SK-N-SH (cell line): ENCODE results near the gene RBBP8NL. TPM values are rescaled to one million over a fixed set of nuclear protein-coding genes. Genes with fewer than 3 reads are reported as not detected.

Experiments used
- CTCF ChIA-PET: fragments of 300-600, 350-600 bp; formaldehyde crosslinking; extraction: SDS; loops from one replicate; lab custom pipeline; 2021; lab: Yijun Ruan, JAX
- POLR2A ChIA-PET: fragments of 350-600 bp; sonication (Branson Sonifier 250); formaldehyde crosslinking; extraction: SDS; loops from one replicate; lab custom pipeline; 2020; ENCODE audit warnings: antibody characterized with exemption, inconsistent platforms; lab: Yijun Ruan, JAX
- DNase-seq: peaks from one replicate; pipeline ENCODE4 v3.0.0; 2012
- H2AFZ ChIP-seq: fragments of 200-600 bp; sonication (generic); 2 replicates; pipeline ENCODE4 v1.8.1; 2016; ENCODE audit warnings: antibody characterized with exemption, mild to moderate bottlenecking, low read depth
- H3F3A ChIP-seq: fragments of 200-600 bp; sonication (generic); replicated peaks from 2 replicates; pipeline ENCODE3; 2016; ENCODE audit warnings: antibody characterized with exemption, mild to moderate bottlenecking; ENCODE audit not compliant: insufficient read depth
- H3K27ac ChIP-seq, 2 experiments: fragments of 200-500 bp in 1 of 2; fragments of 200-600 bp in 1 of 2; sonication (Bioruptor generic) in 1 of 2; sonication (generic), shearing (Covaris generic) in 1 of 2; 2 replicates each; pipeline versions ENCODE4 v1.5.1 to v1.6.1; 2014 to 2016; ENCODE audit warnings: low read depth in 2 of 2, inconsistent platforms in 1 of 2, low read length in 1 of 2, mild to moderate bottlenecking in 1 of 2, mixed read lengths in 1 of 2
- H3K27me3 ChIP-seq: fragments of 200-600 bp; sonication (generic), shearing (Covaris generic); 2 replicates; pipeline ENCODE4 v1.6.1; 2016; ENCODE audit warnings: mixed run types; ENCODE audit not compliant: insufficient read depth
- H3K36me3 ChIP-seq, 2 experiments: fragments of 200-500 bp in 1 of 2; fragments of 200-600 bp in 1 of 2; sonication (Bioruptor generic) in 1 of 2; sonication (generic) in 1 of 2; replicated peaks in 1 of 2; 2 replicates each; pipeline versions ENCODE3 to v1.5.1; 2014 to 2016; ENCODE audit warnings: low read length in 1 of 2, mild to moderate bottlenecking in 1 of 2; ENCODE audit not compliant: insufficient read depth in 2 of 2, control insufficient read depth in 1 of 2
- H3K4me1 ChIP-seq, 2 experiments: fragments of 200-500 bp in 1 of 2; fragments of 200-600 bp in 1 of 2; sonication (Bioruptor generic) in 1 of 2; sonication (generic), shearing (Covaris generic) in 1 of 2; 2 replicates each; pipeline versions ENCODE4 v1.5.1 to v1.6.1; 2014 to 2016; ENCODE audit warnings: low read depth in 1 of 2, low read length in 1 of 2, mixed run types in 1 of 2; ENCODE audit not compliant: insufficient read depth in 2 of 2, control insufficient read depth in 1 of 2
- H3K4me2 ChIP-seq: fragments of 200-600 bp; sonication (generic), shearing (Covaris generic); 2 replicates; pipeline ENCODE4 v1.6.1; 2017; ENCODE audit warnings: mixed run types
- H3K4me3 ChIP-seq, 2 experiments: fragments of 200-500 bp in 1 of 2; fragments of 200-600 bp in 1 of 2; sonication (Bioruptor generic) in 1 of 2; sonication (generic), shearing (Covaris generic) in 1 of 2; 2 replicates each; pipeline versions ENCODE4 v1.5.1 to v1.8.1; 2014 to 2016; ENCODE audit warnings: low read depth in 2 of 2, inconsistent platforms in 1 of 2, low read length in 1 of 2, mild to moderate bottlenecking in 1 of 2, mixed read lengths in 1 of 2, moderate library complexity in 1 of 2
- H3K79me2 ChIP-seq: fragments of 200-600 bp; sonication (generic); 2 replicates; pipeline ENCODE4 v1.8.1; 2017; ENCODE audit warnings: mild to moderate bottlenecking; ENCODE audit not compliant: insufficient read depth
- H3K9ac ChIP-seq: fragments of 200-600 bp; sonication (generic); 2 replicates; pipeline ENCODE4 v1.6.1; 2017; ENCODE audit warnings: mixed run types
- H3K9me2 ChIP-seq: fragments of 200-600 bp; sonication (generic); 2 replicates; pipeline ENCODE4 v1.6.1; 2017; ENCODE audit warnings: mixed run types
- H3K9me3 ChIP-seq: fragments of 200-600 bp; sonication (generic); 2 replicates; pipeline ENCODE4 v1.6.1; 2017; ENCODE audit warnings: mixed run types, mild to moderate bottlenecking, moderate library complexity
- H4K20me1 ChIP-seq: fragments of 200-600 bp; sonication (generic); 2 replicates; pipeline ENCODE4 v1.6.1; 2017; ENCODE audit warnings: mild to moderate bottlenecking, mixed run types; ENCODE audit not compliant: insufficient read depth
- ELF1 ChIP-seq: IDR thresholded peaks from 2 replicates; pipeline ENCODE4 v1.4.0; 2012
- EP300 ChIP-seq, 2 experiments: IDR thresholded peaks; 2 replicates each; pipeline versions ENCODE4 v1.4.0 to v1.6.1; 2012; ENCODE audit warnings: borderline replicate concordance in 1 of 2, low read depth in 1 of 2, low read length in 1 of 2
- FOSL2 ChIP-seq: IDR thresholded peaks from 2 replicates; pipeline ENCODE4 v1.4.0; 2012; ENCODE audit warnings: low read depth, mild to moderate bottlenecking, moderate library complexity, borderline replicate concordance
- FOXJ3 ChIP-seq: sonication (generic); formaldehyde crosslinking; IDR thresholded peaks from 2 replicates; pipeline ENCODE4 v1.5.1; 2020; ENCODE audit warnings: mild to moderate bottlenecking, missing genetic modification reagents
- FOXM1 ChIP-seq: IDR thresholded peaks from 2 replicates; pipeline ENCODE4 v1.4.0; 2012; ENCODE audit warnings: low read depth, mild to moderate bottlenecking
- GABPA ChIP-seq: IDR thresholded peaks from 2 replicates; pipeline ENCODE4 v1.4.0; 2012; ENCODE audit warnings: low read depth, mild to moderate bottlenecking
- GATA2 ChIP-seq: sonication (generic); formaldehyde crosslinking; IDR thresholded peaks from 2 replicates; pipeline ENCODE4 v1.5.0; 2020; ENCODE audit warnings: mild to moderate bottlenecking, missing genetic modification reagents
- JUND ChIP-seq: IDR thresholded peaks from 2 replicates; pipeline ENCODE4 v1.4.0; 2012
- MEF2A ChIP-seq: IDR thresholded peaks from 2 replicates; pipeline ENCODE4 v1.4.0; 2012; ENCODE audit warnings: low read depth, borderline replicate concordance
- MXI1 ChIP-seq: IDR thresholded peaks from 2 replicates; pipeline ENCODE4 v1.6.1; 2012; ENCODE audit warnings: mild to moderate bottlenecking, low read depth, low read length, improper control_type of control experiment
- POLR2AphosphoS5 ChIP-seq: IDR thresholded peaks from 2 replicates; pipeline ENCODE4 v1.6.1; 2012; ENCODE audit warnings: low read depth, low read length
- RFX5 ChIP-seq: IDR thresholded peaks from 2 replicates; pipeline ENCODE4 v1.6.1; 2012; ENCODE audit warnings: mild to moderate bottlenecking, improper control_type of control experiment, low read length
- SIN3A ChIP-seq: IDR thresholded peaks from 2 replicates; pipeline ENCODE4 v1.6.1; 2012; ENCODE audit warnings: low read depth, mild to moderate bottlenecking, low read length, moderate library complexity, borderline replicate concordance
- TAF1 ChIP-seq: IDR thresholded peaks from 2 replicates; pipeline ENCODE4 v1.6.1; 2012; ENCODE audit warnings: low read depth, mild to moderate bottlenecking, low read length, moderate library complexity, borderline replicate concordance
- WGBS: methylation state at CpG from one replicate; pipeline ENCODE4 v1.1.6; 2017; ENCODE audit warnings: low lambda C conversion rate; 5-methylcytosine and 5-hydroxymethylcytosine counted together
- polyA plus RNA-seq, 3 experiments: library from polyadenylated mRNA; depleted of rRNA; stranded (reverse); fragments of >200 nt; gene quantifications; 2 replicates each; pipeline ENCODE4 v1.2.3, GENCODE V29; 2012
- TF ChIP-seq, protein P1 (sequence below): fragments of 200-600 bp; sonication (generic); IDR thresholded peaks from 2 replicates; pipeline ENCODE4 v1.6.1; 2017; ENCODE audit warnings: antibody characterized with exemption, mild to moderate bottlenecking, moderate library complexity
- TF ChIP-seq, protein P2 (sequence below): IDR thresholded peaks from 2 replicates; pipeline ENCODE4 v1.4.0; 2012; ENCODE audit warnings: low read depth, borderline replicate concordance
- TF ChIP-seq, protein P3 (sequence below): IDR thresholded peaks from 2 replicates; pipeline ENCODE4 v1.4.0; 2012; ENCODE audit warnings: low read depth
- TF ChIP-seq, protein P4 (sequence below): fragments of 150-350 bp; IDR thresholded peaks from 2 replicates; pipeline ENCODE4 v1.6.1; 2017; ENCODE audit warnings: antibody characterized with exemption, low read length, low read depth, borderline replicate concordance
- TF ChIP-seq, protein P5 (sequence below): IDR thresholded peaks from 2 replicates; pipeline ENCODE4; 2012

Gene RBBP8NL
- polyA plus RNA-seq, 1 of the 3 experiments (the other 2 are of a cell fraction): not detected

DNA sequence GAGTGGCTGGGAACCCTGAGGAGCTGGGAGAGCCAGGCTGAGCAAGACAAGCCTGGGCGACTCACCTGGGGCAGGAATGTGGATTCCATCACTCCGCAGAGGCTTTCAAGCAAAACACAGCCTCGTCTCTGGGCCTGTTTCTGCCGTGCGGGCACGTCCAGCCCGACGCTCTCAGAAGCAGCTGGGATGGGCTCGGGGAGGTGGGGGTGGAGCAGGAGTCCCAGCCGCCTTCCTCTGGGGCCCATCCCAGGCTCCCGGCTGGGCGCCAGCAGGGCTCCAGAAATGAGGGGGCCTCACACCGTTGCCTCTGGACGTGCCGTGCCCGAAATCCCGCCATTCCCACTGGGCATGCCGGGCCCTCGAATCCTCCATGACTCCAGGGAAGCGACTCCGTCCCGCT, 49.1 kb downstream of the RBBP8NL start:
- H3K9me3 ChIP-seq: no peaks in the 10 kb centered on the region
- no peaks in the 10 kb centered on the region for H3K27me3 ChIP-seq
- H3K4me3 ChIP-seq: no peak overlapping the region
- H3K4me1 ChIP-seq: peaks cover 7 to 39% of the 10 kb centered on the region in 2 experiments; a peak in 1 of 4 replicates
- ChIA-PET CTCF (interaction anchor here (1.1 to 5.6 kb wide), 2 partner anchors 10 to 77 kb away, joined by 3 to 127 read pairs; partner anchors contain the start of gene LAMA5), POLR2A (interaction anchor here (1.1 kb wide), 1 partner anchor 8 kb away, joined by 4 read pairs; the partner anchor contains the start of gene RPS21)
- no peak overlapping the region for H2AFZ ChIP-seq
- H3K36me3 ChIP-seq: peaks cover 3 to 7% of the 10 kb centered on the region in 2 experiments
- H3K27ac ChIP-seq: peak overlapping the region in 1 of 2 experiments; percentile 14; a peak in 1 of 4 replicates
- H3K9me2 ChIP-seq: no peaks in the 10 kb centered on the region
- H4K20me1 ChIP-seq: peaks cover 8% of the 10 kb centered on the region; the same call in 1 of the 2 replicates
- 89% methylated on average over 9 of the region's 22 CpGs for WGBS
- H3K9ac ChIP-seq: no peak overlapping the region
- no peak overlapping the region for H3K4me2 ChIP-seq
- TF ChIP-seq, protein P1, sequence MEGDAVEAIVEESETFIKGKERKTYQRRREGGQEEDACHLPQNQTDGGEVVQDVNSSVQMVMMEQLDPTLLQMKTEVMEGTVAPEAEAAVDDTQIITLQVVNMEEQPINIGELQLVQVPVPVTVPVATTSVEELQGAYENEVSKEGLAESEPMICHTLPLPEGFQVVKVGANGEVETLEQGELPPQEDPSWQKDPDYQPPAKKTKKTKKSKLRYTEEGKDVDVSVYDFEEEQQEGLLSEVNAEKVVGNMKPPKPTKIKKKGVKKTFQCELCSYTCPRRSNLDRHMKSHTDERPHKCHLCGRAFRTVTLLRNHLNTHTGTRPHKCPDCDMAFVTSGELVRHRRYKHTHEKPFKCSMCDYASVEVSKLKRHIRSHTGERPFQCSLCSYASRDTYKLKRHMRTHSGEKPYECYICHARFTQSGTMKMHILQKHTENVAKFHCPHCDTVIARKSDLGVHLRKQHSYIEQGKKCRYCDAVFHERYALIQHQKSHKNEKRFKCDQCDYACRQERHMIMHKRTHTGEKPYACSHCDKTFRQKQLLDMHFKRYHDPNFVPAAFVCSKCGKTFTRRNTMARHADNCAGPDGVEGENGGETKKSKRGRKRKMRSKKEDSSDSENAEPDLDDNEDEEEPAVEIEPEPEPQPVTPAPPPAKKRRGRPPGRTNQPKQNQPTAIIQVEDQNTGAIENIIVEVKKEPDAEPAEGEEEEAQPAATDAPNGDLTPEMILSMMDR: no peak
- TF ChIP-seq GABPA (no peak), POLR2AphosphoS5 (no peak), FOXJ3 (CRISPR knock-in tag) (no peak), GATA2 (no peak), TAF1 (no peak)
- TF ChIP-seq, protein P2, sequence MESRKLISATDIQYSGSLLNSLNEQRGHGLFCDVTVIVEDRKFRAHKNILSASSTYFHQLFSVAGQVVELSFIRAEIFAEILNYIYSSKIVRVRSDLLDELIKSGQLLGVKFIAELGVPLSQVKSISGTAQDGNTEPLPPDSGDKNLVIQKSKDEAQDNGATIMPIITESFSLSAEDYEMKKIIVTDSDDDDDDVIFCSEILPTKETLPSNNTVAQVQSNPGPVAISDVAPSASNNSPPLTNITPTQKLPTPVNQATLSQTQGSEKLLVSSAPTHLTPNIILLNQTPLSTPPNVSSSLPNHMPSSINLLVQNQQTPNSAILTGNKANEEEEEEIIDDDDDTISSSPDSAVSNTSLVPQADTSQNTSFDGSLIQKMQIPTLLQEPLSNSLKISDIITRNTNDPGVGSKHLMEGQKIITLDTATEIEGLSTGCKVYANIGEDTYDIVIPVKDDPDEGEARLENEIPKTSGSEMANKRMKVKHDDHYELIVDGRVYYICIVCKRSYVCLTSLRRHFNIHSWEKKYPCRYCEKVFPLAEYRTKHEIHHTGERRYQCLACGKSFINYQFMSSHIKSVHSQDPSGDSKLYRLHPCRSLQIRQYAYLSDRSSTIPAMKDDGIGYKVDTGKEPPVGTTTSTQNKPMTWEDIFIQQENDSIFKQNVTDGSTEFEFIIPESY: no peak
- TF ChIP-seq, protein P3, sequence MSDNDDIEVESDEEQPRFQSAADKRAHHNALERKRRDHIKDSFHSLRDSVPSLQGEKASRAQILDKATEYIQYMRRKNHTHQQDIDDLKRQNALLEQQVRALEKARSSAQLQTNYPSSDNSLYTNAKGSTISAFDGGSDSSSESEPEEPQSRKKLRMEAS: no peak
- TF ChIP-seq, all 33 proteins: peak for 0
- Histone ChIP-seq H3K79me2 (peaks cover 20% of the 10 kb centered on the region; the same call in 1 of the 2 replicates), H3F3A (peaks cover 16% of the 10 kb centered on the region)
- DNase-seq: no peak

DNA sequence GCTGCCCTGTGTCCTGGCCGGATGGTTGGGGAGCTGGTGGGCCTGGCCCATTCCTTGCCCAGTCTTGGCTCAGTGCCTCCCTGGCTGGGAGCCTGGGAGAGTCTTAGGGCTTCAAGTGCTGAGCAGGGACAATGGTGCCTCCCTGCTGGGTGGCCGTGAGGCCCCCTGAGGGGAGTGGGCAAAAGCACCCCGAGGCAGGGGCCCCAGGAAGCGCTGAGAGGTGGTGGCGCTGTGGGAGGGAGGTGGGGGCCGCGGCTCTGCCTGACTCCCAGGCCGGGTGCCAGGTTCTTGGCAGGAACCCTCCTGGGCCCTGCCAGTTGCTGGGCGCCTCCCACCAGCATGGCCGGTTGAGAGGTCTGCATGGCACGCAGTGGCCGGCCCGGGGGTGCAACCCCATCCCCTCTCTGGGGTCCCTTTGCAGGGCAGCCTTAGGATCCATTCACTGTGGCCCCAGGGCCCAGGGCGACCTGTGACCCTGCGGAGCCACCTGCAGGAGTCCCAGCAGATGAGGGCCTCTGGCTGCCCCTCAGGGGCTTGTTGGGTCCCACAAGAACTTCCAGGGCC, 49.6 kb downstream of the RBBP8NL start:
- Histone ChIP-seq H3K9me3 (no peaks in the 10 kb centered on the region), H3F3A (peaks cover 13% of the 10 kb centered on the region), H4K20me1 (peaks cover 4% of the 10 kb centered on the region; the same call in 1 of the 2 replicates), H3K79me2 (peaks cover 16% of the 10 kb centered on the region; the same call in 1 of the 2 replicates), H3K36me3 (peaks cover 3 to 7% of the 10 kb centered on the region in 2 experiments), H3K9ac (no peak overlapping the region), H2AFZ (no peak overlapping the region), H3K9me2 (no peaks in the 10 kb centered on the region), H3K27me3 (no peaks in the 10 kb centered on the region), H3K4me1 (peaks cover 7 to 39% of the 10 kb centered on the region in 2 experiments; a peak in 1 of 4 replicates), H3K27ac (peak overlapping the region in 1 of 2 experiments; percentile 51; a peak in 1 of 4 replicates), H3K4me3 (no peak overlapping the region), H3K4me2 (no peak overlapping the region)
- WGBS: 80% methylated on average over 1 of the region's 15 CpGs
- ChIA-PET CTCF (no interaction called here), POLR2A (no interaction called here)
- TF ChIP-seq POLR2AphosphoS5 (no peak), RFX5 (no peak), GATA2 (no peak), MEF2A (no peak), JUND (no peak), EP300 (IDR thresholded peaks at IDR 0.05; ENCODE audit: borderline replicate concordance in 1 of 2, low read depth in 1 of 2, low read length in 1 of 2) (no peak), SIN3A (no peak), GABPA (no peak), MXI1 (no peak), FOXM1 (no peak), FOSL2 (no peak), ELF1 (no peak), TAF1 (no peak)
- TF ChIP-seq, protein P4, sequence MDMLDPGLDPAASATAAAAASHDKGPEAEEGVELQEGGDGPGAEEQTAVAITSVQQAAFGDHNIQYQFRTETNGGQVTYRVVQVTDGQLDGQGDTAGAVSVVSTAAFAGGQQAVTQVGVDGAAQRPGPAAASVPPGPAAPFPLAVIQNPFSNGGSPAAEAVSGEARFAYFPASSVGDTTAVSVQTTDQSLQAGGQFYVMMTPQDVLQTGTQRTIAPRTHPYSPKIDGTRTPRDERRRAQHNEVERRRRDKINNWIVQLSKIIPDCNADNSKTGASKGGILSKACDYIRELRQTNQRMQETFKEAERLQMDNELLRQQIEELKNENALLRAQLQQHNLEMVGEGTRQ: no peak
- TF ChIP-seq, protein P5, sequence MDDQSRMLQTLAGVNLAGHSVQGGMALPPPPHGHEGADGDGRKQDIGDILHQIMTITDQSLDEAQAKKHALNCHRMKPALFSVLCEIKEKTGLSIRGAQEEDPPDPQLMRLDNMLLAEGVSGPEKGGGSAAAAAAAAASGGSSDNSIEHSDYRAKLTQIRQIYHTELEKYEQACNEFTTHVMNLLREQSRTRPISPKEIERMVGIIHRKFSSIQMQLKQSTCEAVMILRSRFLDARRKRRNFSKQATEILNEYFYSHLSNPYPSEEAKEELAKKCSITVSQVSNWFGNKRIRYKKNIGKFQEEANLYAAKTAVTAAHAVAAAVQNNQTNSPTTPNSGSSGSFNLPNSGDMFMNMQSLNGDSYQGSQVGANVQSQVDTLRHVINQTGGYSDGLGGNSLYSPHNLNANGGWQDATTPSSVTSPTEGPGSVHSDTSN: no peak
- no peak for DNase-seq
